HG03064 (cell line): ENCODE data around the gene OSBPL3.
A peak's percentile ranks its signal among the peaks of the same experiment; 100 is the strongest.

Experiments used
- ATAC-seq: cut with Tn5 transposase; IDR thresholded peaks from one replicate; pipeline ENCODE4 v1.9.1; 2021; ENCODE audit warnings: low read depth; ENCODE audit not compliant: unreplicated experiment

Gene OSBPL3

GRCh38 chr7:24778543-24779282 is 201.3 kb downstream of the OSBPL3 start:
- no peak for ATAC-seq

DNA sequence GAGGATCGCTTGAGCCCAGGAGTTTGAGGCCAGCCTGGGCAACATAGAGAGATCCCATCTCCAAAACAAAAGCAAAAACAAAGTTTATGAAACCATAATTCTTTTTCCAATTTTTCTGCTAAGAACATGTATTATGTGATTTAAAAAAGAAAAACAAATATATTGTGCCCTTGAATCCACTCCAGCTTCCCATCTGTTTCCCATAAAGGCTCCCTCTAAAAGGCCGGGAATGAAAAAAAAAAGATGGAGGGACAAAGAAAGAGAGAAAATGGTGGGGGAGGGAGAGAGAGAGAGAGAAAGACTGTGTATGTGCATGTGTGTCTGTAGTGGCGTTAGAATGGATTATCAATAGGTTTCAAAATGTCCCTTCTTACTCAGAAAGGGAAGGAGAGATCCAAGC is 202.2 kb downstream of the OSBPL3 start:
- no peak for ATAC-seq

- no peak for ATAC-seq
Measured at GRCh38 chr7:24773646-24774045, 206.3 kb downstream of the OSBPL3 start.

GRCh38 chr7:24769851-24770250 is 210.1 kb downstream of the OSBPL3 start:
- no peak for ATAC-seq

DNA sequence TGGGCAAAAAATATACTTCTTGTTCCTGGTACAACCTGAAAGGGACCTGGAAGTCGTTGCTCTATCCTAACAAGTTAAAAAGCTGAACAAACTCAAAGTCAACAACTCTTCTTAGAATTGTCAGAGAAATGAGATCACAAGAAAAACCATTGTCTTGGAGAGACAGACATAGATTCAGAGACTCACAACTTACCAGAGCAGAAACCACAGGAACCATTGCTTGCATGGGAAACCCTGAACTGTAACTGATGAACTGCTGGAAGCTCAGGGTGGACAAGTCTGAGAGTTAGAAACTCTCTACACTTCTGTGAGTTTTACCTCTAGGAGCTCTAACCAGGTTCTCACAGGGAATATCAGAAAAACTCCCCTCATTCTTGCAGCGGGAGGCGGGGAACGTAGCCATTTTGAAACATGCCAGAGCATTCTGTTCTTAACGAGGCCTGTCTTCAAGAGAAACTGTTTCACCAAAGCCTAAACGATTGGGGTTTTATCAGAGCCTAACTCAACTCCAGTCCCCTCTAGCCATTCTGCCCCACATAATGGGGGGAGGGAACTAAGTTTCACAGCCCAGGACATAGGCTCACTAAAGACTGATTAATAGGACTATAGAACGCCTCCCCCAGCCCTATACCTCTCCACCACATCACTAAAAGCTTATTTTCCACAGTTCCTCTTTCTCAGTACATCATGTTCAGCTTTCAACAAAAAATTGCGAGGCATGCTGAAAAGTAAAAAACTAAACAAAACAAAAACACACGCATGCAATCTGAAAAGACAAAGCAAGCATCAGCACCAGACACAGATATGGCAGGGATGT is 210.8 kb downstream of the OSBPL3 start:
- ATAC-seq, result no peak

DNA sequence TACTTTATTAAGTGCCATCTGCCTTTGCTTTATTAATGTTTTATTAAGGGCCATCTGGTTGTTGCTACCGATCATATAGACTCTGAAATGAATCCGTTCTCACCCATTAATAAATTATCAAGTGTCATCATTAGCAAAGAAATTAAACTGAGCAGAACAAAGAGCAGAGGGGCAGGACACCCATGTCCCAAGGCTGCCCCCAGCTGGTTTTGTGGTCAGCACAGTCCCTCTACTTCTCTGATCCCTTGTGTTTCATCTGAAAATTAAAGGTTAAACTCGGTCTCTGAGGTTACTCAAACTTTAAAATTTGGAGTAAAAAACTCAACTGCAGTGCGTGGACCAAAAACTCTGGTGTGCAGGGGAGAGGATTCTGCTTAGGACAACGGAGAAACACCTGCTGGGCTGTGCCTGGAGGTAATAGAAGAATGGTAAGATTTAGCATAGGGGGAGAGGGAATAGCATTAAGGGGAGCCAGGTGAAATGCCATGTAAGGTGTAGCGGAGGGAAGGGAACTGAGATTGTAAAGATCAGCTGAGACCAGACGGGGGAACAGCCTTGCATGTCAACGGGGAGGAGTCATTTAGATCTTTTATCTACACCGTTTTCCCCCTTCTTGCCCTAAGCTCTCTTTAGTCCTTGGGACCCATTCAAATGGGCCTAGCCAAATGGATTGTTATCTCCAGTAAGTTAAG is 212.0 kb downstream of the OSBPL3 start:
- ATAC-seq, result no peak

- no peak for ATAC-seq
Measured at GRCh38 chr7:24764972-24765744, 214.8 kb downstream of the OSBPL3 start.

GRCh38 chr7:24764011-24764410 is 216.0 kb downstream of the OSBPL3 start:
- no peak for ATAC-seq

- ATAC-seq, result no peak
Measured at GRCh38 chr7:24763303-24763901, 216.6 kb downstream of the OSBPL3 start.

- no peak for ATAC-seq
Measured at GRCh38 chr7:24762771-24763170, 217.2 kb downstream of the OSBPL3 start.

DNA sequence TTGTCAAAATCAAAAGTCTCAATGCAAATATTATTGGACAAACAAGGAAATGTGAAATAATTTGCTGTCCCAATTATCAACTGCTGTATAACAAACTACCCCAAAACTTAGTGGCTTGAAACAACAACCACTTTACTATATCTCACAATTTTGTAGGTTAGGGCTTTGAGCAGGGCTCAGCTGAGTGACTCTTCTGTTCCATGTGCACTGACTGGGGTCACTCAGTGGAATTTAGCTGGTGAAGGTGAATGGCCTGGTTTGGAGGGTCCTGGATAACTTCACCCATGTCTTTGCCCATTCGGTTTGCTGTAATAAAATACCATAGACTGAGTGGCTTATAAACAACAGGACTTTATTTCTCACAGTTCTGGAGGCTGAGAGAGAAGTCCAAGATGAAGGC is 219.0 kb downstream of the OSBPL3 start:
- no peak for ATAC-seq

DNA sequence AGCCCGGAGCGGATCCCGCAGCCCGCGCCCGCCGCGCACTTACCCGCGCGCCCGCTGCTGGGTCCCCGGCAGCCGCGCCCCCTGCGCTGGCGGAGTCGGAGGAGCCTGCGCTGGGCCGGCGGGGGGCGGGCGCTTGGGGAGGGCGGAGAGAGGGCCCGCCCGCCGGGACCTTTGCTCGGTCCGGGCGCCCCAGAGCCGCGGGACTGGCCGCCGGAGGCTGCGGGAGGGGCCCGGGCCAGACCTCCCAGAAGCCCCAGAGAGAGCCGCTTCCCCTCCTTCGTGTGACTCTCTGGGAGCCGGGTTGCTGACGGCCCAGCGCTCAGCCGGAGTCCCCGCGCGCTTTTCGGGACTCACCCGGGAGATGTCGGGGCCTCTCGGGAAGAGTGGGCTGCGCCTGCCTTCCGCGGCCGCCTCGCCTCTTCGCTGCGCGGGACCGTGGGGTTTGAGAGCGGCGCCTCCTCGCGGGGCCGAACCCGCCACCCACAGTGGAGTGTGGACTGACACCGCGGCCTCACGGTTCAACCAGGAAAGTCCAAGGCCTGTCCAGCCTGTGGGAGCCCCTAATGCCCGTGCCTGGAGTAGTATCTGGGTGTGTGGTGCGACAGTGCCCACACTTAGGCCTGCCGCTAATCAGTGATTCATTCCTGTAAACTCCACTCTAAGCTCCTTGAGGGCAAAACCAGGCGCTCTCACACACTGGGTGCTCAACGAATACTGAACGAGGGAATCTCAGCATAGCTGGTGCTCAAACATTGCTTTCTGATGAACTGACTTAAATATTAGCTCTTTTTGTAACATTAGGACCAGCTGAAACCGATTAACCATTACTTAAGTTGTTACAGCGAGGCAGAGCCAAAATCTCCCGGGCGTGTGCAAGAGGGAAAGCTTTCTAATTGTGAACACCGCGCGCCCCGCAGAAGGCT is 222.4 kb downstream of the OSBPL3 start, which contains the start of gene GSDME:
TSS of gene GSDME (minus strand) at position 112 of the 923 bp plus-strand sequence. CDS start 7,690 bp downstream, outside the sequence.
- peak; percentile 49 for ATAC-seq

DNA sequence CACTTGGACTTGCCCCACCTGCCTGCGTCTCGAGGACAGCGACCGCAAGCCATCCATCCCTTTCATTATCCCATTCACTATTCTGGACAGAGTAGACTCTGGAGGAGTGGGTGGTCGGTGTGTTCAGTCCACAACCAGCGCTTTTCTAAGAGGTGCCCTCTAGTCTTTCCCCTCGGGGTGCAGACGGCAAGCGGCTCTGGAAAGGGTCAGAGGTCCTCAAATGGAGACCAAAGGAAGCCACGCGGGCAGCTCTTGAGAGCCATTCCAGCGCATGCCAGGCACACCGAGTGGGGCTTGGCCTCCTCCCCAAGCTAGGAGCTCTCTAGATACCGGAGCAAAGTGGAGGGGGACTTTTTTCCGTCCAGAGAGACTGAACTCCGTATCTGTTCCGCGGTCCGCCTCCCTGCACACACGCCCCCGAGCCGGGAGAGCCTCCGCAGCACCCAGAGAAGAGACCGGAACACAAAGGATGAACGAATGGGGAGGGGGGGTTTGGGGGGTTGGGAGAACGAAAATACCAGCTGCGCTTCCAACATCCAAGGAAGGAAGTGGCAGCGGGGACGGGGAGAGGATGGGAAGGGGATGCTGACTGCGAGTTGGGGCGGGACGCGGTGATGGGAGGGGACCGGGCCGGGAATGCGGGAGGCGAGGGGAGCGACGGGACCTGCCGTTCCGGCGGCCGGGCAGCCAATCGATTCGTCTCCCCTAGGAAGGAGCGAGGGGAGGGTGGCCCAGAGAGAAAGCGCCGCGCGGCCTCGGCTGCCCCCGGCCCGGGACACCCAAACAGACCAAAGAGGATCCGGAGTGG is 223.2 kb downstream of the OSBPL3 start:
- no peak for ATAC-seq

GRCh38 chr7:24755541-24756407 is 224.2 kb downstream of the OSBPL3 start:
- ATAC-seq, result peak; percentile 62

DNA sequence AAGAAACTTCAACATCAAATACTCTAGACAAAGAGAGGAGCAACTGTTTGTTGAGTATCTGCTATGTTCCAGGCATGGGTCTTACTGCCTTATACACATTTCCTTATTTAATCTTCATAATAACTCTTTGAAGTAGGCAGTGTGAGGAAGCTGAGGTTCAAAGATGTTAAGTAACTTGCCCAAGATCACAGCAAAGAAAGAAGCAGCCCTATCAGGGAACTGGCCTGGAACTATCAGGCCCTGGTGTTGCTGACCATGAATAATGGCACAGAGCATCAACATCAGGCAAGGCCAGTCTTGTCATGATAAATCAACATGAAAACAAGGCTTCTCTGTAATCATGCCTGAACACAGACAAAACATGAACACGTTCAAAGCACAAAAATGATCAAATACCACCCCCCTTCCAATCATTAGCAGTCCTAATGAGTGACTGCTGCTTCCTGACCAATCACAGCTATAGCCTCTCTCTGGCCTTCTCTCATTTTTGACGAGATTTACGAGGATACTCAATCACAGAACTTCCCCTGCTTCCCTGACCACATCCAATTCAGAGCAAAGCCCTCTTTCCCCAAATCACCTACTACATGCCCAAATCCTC is 225.0 kb downstream of the OSBPL3 start:
- ATAC-seq, result no peak

DNA sequence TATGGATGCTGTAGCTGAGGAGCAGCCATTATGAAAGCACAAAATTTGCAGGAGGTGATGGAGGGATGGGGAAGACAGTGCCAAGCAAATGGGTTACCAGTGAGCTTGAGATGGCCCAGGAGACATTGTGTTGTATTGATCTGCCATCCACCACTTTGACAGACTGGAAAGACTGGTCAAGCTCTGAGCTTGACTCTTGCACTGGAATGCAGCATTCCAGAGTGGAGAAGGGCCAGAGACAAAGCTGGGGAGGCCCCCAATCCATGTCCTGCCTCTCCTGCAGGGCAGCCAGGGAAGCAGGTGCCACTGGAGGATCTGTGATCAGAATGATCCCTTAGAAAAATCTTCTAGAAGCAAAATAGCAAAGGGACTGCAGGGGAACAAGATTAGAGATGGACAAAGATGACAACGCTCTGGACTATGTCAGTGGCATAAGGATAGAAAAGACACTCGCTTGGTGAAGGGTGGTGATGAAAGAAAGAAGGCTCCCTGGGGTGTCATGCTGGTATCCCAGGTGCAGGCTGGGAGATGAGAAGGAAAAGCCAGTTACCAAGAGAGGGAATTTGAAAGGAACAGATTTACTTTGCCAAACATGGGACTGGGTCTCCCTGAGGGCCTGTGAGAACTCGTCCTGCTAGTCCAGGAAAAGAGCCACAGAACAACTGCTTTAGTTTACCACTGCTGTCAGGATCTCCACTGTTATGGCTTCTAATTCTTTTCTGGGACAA is 227.7 kb downstream of the OSBPL3 start:
- ATAC-seq, result no peak
